GM18519 (cell line): ENCODE measurements around the gene GAS7.

Experiments
- ATAC-seq: cut with Tn5 transposase; IDR thresholded peaks from one replicate; pipeline ENCODE4 v1.9.1; 2021; ENCODE audit warnings: mild to moderate bottlenecking, moderate library complexity; ENCODE audit not compliant: unreplicated experiment, low FRiP score

Gene GAS7

GRCh38 chr17:10082795-10083194, 115.6 kb downstream of the GAS7 start:
- ATAC-seq, result no peak

GRCh38 chr17:10081571-10082169, 116.7 kb downstream of the GAS7 start:
- no peak for ATAC-seq

- ATAC-seq, result no peak
Measured at GRCh38 chr17:10077561-10078299, 120.7 kb downstream of the GAS7 start.

- ATAC-seq, result no peak
Measured at GRCh38 chr17:10075919-10076318, 122.5 kb downstream of the GAS7 start.

- no peak for ATAC-seq
Measured at GRCh38 chr17:10073941-10074340, 124.5 kb downstream of the GAS7 start.

GRCh38 chr17:10072556-10073425, 125.6 kb downstream of the GAS7 start:
- ATAC-seq, result no peak

- no peak for ATAC-seq
Measured at GRCh38 chr17:10072086-10072485, 126.3 kb downstream of the GAS7 start.

- no peak for ATAC-seq
Measured at GRCh38 chr17:10071141-10071540, 127.3 kb downstream of the GAS7 start.

GRCh38 chr17:10070690-10071089, 127.7 kb downstream of the GAS7 start:
- no peak for ATAC-seq

- ATAC-seq, result no peak
Measured at GRCh38 chr17:10069301-10069700, 129.1 kb downstream of the GAS7 start.

GRCh38 chr17:10067446-10068143, 130.8 kb downstream of the GAS7 start:
- no peak for ATAC-seq

- no peak for ATAC-seq
Measured at GRCh38 chr17:10064536-10064935, 133.9 kb downstream of the GAS7 start.

GRCh38 chr17:10063730-10064241, 134.6 kb downstream of the GAS7 start:
- no peak for ATAC-seq

GRCh38 chr17:10062691-10063385, 135.6 kb downstream of the GAS7 start:
- ATAC-seq, result no peak

GRCh38 chr17:10061111-10061845, 137.1 kb downstream of the GAS7 start:
- no peak for ATAC-seq

- ATAC-seq, result no peak
Measured at GRCh38 chr17:10060526-10060925, 137.9 kb downstream of the GAS7 start.

GRCh38 chr17:10059684-10060211, 138.7 kb downstream of the GAS7 start:
- peak; percentile 74 for ATAC-seq

- no peak for ATAC-seq
Measured at GRCh38 chr17:10058921-10059683, 139.3 kb downstream of the GAS7 start.
